Measurements from ENCODE around the gene PLS1. TPM values are rescaled to one million over a fixed set of nuclear protein-coding genes. Genes with fewer than 3 reads are reported as not detected.
"Not testable (repeated sequence)": the region's sequence is repeated elsewhere in the genome, so short reads cannot be mapped to it uniquely, and the experiment has no call there.

PLS1 gene
- total RNA-seq (2014; rRNA removed; shearing (Covaris generic)): 20.8 and 24.8 TPM in 2 replicates
- polyA plus RNA-seq (2015; cell fraction: cytosol; rRNA removed): 12.1 and 14.6 TPM in 2 replicates
- 22.6 and 23.4 TPM in 2 replicates for polyA plus RNA-seq (2015; cell fraction: nucleus; rRNA removed)

GRCh38 chr3:142595951-142596725, at the start of gene PLS1:
Gene PLS1, plus strand, starts transcription at chr3:142596393. Its CDS starts 67,845 bp downstream, at chr3:142664238.
- DNase-seq (ENCODE audit: low read depth): peak; percentile 91

DNA sequence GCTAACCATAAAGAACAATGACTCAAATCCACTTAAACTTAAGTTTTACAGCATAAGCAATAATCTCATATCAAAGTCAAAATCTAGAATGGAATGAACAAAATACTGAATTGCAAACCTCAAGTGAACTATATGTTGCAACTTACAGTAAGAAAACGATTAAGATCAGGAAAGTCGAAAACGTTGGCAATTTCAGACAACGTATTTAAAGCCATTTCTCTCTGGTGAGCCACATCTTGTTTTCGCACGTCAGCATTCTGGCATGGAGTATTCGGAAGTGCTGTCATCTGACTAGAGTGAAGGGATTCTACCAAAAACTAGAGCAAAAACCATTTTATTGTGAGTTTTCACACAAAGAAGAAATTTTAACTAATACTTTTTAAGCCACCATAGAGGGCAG, 46.2 kb upstream of the PLS1 start:
- DNase-seq (ENCODE audit: low read depth): no peak

DNA sequence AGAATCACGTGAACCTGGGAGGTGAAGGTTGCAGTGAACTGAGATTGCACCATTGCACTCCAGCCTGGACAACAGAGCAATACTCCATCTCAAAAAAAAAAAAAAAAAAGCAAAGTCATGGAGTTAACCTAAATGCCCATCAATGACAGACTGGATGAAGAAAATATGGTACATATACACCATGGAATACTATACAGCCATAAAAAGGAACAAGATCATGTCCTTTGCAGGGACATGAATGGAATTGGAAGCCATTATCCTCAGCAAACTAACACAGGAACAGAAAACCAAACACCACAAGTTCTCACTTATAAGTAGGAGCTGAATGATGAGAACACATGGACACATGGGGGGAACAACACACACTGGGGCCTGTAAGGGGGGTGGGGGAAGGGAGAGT, 43.6 kb upstream of the PLS1 start:
- DNase-seq (ENCODE audit: low read depth): not testable (repeated sequence)

GRCh38 chr3:142553741-142554140, 42.5 kb upstream of the PLS1 start:
- no peak for DNase-seq (ENCODE audit: low read depth)

DNA sequence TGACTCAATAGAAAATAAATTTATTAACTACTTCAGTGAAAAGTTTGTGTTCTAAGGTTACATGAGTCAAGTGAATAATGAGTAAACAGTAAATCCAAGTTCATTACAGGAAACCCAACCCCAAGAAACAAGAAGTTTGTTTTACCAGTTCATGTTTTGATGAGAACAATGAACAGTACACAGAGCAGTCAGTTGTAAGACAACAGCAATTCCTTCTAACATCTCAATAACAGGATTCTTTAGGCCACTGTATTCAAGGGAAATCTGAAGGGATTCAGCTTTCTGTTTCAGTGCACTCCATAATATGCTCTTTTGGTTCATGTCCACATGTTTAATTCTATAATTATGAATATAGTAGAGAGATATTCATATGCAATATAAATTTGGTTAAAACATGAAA, 36.1 kb upstream of the PLS1 start:
- no peak for DNase-seq (ENCODE audit: low read depth)

DNA sequence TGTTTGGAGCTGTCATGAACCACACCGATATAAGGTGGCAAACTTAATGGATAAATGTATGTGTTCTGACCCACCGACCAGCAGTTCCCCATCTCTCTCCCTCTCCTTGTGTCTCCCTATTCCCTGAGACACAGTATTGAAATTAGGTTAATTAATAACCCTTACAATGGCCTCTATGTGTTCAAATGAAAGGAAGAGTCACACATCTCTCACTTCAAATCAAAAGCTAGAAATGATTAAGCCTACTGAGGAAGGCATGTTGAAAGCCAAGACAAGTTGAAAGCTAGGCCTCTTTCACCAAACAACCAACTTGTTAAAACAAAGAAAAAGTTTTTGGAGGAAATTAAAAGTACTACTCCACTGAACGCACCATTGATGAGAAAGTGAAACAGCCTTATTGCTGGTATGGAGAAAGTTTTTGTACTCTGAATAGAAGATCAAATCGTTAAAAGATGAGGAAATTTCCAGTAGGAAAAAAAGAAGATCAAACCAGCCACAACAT, 32.6 kb upstream of the PLS1 start:
- no peak for DNase-seq (ENCODE audit: low read depth)

GRCh38 chr3:142566096-142566495, 30.1 kb upstream of the PLS1 start:
- DNase-seq (ENCODE audit: low read depth): peak; percentile 52

- no peak for DNase-seq (ENCODE audit: low read depth)
Measured at GRCh38 chr3:142568393-142569017, 27.7 kb upstream of the PLS1 start.

DNA sequence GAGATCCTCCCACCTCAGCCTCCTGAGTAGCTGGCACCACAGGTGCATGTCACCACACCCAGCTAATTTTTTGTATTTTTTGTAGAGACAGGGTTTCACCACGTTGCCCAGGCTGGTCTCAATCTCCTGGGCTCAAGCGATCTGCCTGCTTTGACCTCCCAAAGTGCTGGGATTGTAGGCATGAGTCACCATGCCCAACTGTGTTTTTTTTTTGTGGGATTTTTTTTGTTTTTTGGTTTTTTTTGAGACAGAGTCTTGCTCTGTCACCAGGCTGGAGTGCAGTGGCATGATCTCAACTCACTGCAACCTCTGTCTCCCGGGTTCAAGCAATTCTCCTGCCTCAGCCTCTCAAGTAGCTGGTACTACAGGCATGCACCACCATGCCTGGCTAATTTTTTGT, 26.8 kb upstream of the PLS1 start:
- DNase-seq (ENCODE audit: low read depth): peak; percentile 76

GRCh38 chr3:142574223-142574622, 22.0 kb upstream of the PLS1 start:
- not testable (repeated sequence) for DNase-seq (ENCODE audit: low read depth)

GRCh38 chr3:142574665-142575064, 21.5 kb upstream of the PLS1 start:
- DNase-seq (ENCODE audit: low read depth): no peak

DNA sequence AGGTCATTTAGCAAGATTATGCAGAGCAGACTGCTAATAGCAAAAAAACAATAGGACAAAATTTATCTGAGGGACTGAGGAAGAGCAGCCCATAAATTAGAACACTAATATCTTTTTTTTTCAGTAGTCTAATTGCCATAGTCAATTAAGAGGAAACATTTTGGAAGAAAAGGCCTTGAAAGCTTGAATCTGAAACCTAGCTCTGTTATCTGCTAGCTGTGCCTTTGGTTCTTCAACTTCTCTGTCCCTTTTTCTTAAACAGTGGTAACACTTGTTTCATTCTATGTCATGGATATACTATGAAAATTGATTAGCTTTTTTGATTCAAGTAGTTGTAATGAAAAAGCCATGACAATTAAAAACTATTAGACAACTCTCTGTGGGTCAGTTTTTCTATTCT, 19.4 kb upstream of the PLS1 start:
- DNase-seq (ENCODE audit: low read depth): no peak

- no peak for DNase-seq (ENCODE audit: low read depth)
Measured at GRCh38 chr3:142577696-142578328, 18.4 kb upstream of the PLS1 start.

DNA sequence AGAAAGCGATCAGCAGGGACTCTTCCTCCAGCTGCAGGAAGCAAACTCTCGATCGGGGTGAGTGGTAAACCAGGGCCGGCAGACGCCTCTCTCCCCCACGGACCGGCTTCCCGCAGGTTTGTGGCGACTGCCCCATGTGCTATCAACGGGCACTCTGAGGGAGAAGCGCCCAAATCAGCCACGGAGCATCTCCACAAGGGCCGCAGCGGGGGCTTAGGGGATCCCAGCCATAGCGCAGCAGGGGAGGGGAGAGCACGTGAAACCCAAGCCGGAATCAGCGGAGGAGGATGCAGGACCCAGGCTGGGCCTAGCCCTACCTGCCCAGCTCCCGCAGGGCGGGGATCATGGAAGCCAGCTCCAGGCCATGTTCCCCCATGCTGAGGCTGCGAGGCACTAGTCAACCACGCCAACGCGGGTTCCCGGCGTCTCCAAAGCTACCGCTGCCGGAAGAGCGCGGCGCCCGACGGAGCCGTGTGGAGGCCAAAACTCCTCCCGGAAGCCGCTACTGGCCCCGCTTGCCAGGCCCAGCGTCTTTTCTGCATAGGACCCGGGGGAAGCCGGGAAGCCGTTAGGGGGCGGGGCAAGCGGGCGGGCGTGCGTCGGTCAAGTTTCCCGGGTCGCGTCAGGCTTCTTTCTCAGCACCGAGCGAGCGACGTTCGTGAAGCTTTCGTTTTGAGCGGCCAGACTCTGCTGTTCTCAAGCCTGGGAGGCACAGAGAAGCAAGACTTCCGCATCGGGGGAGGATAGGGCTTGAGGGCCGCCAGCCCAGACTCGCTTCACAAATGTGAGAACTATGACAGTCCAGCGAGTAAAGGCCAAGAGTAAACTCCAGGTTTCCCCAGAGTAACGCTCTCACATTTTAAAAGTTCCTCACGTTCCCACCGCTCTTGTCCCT, 17.6 kb upstream of the PLS1 start, which contains the start of gene ATR:
ATR (minus strand) TSS at position 405 of the 895 bp plus-strand sequence; CDS start at position 376, 29 bp downstream.
- peak; percentile 99 for DNase-seq (ENCODE audit: low read depth)

DNA sequence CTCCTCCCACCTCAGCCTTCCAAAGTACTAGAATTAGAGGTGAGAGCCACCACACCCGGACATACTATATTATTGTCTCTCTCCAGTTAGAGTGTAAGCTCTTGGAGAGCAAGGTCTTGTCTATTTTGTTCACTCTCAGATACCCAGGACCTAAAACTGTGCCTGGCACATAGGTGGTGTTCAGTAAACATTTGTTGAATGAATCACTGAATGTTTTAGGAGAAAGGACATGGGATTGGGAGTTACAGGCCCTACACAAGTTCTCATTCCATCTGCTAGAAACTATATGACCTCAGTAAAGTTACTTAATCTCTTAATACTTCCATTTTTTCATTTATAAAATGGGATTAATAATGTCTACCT, 16.2 kb upstream of the PLS1 start:
- no peak for DNase-seq (ENCODE audit: low read depth)

- DNase-seq (ENCODE audit: low read depth): not testable (repeated sequence)
Measured at GRCh38 chr3:142581070-142581469, 15.1 kb upstream of the PLS1 start.

DNA sequence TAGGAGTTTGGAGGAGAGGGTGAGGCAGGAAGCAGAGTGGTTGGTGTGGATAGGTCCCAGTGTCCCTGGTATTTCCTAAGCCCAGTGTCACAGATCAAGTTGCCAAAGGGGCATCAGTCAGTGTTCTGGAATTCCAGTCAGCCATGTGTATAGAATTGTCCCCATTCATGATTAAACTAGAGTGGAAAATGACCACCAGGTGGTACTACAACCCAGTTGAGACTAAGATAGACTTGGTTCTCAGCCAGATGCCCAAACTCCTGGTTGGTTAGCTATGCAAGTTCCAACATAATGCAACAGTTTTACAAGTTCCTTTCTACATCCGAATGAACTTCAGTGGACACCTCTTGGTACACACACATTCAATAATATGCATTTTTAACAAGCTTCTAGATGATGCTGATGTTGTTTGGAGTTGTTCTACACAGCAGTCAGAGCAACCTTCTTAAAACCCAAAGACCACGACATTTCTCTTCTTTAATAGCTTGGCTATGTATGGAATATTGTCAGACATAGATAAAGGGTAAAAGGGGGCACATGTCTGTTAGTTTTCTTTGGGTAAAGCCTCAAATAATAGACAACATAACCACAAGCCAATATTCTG, 9.3 kb upstream of the PLS1 start:
- DNase-seq (ENCODE audit: low read depth): peak; percentile 86

GRCh38 chr3:142588703-142589102, 7.5 kb upstream of the PLS1 start:
- DNase-seq (ENCODE audit: low read depth): no peak

- not testable (repeated sequence) for DNase-seq (ENCODE audit: low read depth)
Measured at GRCh38 chr3:142592268-142592667, 3.9 kb upstream of the PLS1 start.

GRCh38 chr3:142595141-142595540, 1.1 kb upstream of the PLS1 start:
- no peak for DNase-seq (ENCODE audit: low read depth)

GRCh38 chr3:142595581-142595950, 627 bp upstream of the PLS1 start:
- DNase-seq (ENCODE audit: low read depth): peak; percentile 89

Data from HT1080 (cell line).